ENCODE measurements around the gene ZNF79.

DNA sequence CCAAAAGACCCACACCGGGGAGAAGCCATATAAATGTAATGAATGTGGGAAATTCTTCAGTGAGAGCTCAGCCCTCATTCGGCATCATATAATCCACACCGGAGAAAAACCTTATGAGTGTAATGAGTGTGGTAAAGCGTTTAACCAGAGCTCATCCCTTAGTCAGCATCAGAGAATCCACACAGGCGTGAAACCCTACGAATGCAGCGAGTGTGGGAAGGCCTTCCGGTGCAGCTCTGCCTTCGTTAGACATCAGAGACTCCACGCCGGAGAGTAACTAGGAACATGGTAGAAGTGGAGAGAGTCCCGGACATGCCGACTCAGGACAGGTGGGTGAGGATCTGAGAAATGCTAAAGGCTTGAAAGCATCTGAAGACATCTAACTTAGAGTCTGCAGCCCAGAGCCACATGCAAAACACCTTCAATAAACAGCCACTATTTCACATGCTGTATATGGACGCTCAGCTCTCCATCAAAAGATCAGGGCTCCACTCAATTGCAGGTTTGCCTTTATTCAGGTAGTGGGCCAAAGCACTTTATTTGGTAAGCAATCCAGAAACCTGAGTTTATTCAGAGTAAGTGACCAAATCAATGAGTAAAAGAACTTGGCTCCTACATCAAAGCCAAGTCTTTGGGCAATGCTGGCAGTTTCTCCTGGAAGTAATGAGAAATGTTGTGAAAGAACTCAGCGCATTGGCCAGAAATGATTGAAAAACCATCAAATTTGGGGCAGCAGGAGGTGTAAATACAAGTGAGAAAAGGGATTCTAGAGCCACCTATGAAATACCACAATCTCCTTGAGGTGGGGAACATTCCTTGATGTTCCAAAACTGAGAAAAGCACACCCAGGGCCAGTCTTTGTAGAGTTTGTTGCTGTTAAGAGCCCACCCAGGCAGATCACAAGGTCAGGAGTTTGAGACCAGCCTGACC lies 21.0 kb downstream of the ZNF79 start:
- TF ChIP-seq, protein P1, sequence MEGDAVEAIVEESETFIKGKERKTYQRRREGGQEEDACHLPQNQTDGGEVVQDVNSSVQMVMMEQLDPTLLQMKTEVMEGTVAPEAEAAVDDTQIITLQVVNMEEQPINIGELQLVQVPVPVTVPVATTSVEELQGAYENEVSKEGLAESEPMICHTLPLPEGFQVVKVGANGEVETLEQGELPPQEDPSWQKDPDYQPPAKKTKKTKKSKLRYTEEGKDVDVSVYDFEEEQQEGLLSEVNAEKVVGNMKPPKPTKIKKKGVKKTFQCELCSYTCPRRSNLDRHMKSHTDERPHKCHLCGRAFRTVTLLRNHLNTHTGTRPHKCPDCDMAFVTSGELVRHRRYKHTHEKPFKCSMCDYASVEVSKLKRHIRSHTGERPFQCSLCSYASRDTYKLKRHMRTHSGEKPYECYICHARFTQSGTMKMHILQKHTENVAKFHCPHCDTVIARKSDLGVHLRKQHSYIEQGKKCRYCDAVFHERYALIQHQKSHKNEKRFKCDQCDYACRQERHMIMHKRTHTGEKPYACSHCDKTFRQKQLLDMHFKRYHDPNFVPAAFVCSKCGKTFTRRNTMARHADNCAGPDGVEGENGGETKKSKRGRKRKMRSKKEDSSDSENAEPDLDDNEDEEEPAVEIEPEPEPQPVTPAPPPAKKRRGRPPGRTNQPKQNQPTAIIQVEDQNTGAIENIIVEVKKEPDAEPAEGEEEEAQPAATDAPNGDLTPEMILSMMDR (IDR thresholded peaks at IDR 0.05) = no peak
- no peak for TF ChIP-seq POLR2A (IDR thresholded peaks at IDR 0.05)

Data from prostate gland (tissue), 2 donors.